MM.1S (cell line): Measurements from ENCODE around the gene MYADML2.

ENCODE experiments used
- DNase-seq: peaks from one replicate; pipeline ENCODE4 v3.0.0-alpha.2; 2015
- H2AFZ ChIP-seq: fragments of 300-600 bp; sonication (generic); 2 replicates; pipeline ENCODE4 v1.6.0; 2016; ENCODE audit warnings: antibody characterized with exemption, low read length
- H3F3A ChIP-seq: fragments of 300-600 bp; sonication (generic); 2 replicates; pipeline ENCODE4 v1.6.1; 2016; ENCODE audit warnings: mild to moderate bottlenecking, antibody characterized with exemption, low read length, moderate library complexity, mixed read lengths; ENCODE audit not compliant: insufficient read depth
- H3K27ac ChIP-seq: fragments of 300-600 bp; sonication (generic); 2 replicates; pipeline ENCODE4 v1.5.1; 2016; ENCODE audit warnings: mild to moderate bottlenecking, low read length
- H3K27me3 ChIP-seq: fragments of 300-600 bp; sonication (generic); replicated peaks from 2 replicates; pipeline ENCODE4 v1.6.0; 2016; ENCODE audit warnings: low read length; ENCODE audit not compliant: insufficient read depth
- H3K36me3 ChIP-seq: fragments of 300-600 bp; sonication (generic); replicated peaks from 2 replicates; pipeline ENCODE4 v1.6.1; 2016; ENCODE audit warnings: mild to moderate bottlenecking, low read length, mixed read lengths; ENCODE audit not compliant: insufficient read depth
- H3K4me1 ChIP-seq: fragments of 300-600 bp; sonication (generic); 2 replicates; pipeline ENCODE4 v1.6.1; 2016; ENCODE audit warnings: low read length, mixed read lengths
- H3K4me2 ChIP-seq: fragments of 300-600 bp; sonication (generic); 2 replicates; pipeline ENCODE4 v1.6.0; 2016; ENCODE audit warnings: low read depth, low read length
- H3K4me3 ChIP-seq: fragments of 300-600 bp; sonication (generic); 2 replicates; pipeline ENCODE4 v1.5.1; 2016; ENCODE audit warnings: low read length, mixed read lengths
- H3K79me2 ChIP-seq: fragments of 300-600 bp; sonication (generic); 2 replicates; pipeline ENCODE4 v1.6.1; 2016; ENCODE audit warnings: mixed run types, low read length, mixed read lengths
- H3K9ac ChIP-seq: fragments of 300-600 bp; sonication (generic); 2 replicates; pipeline ENCODE4 v1.6.1; 2016; ENCODE audit warnings: low read length, mixed read lengths
- H3K9me2 ChIP-seq: fragments of 300-600 bp; sonication (generic); replicated peaks from 2 replicates; pipeline ENCODE4 v1.6.1; 2016; ENCODE audit warnings: mild to moderate bottlenecking, low read length, mixed read lengths; ENCODE audit not compliant: insufficient read depth
- H3K9me3 ChIP-seq: fragments of 300-600 bp; sonication (generic); replicated peaks from 2 replicates; pipeline ENCODE4 v1.6.1; 2016; ENCODE audit warnings: mild to moderate bottlenecking, low read length, mixed read lengths; ENCODE audit not compliant: insufficient read depth
- H4K20me1 ChIP-seq: fragments of 300-600 bp; sonication (generic); 2 replicates; pipeline ENCODE4 v1.6.1; 2016; ENCODE audit warnings: mild to moderate bottlenecking, low read length, moderate library complexity, mixed read lengths; ENCODE audit not compliant: insufficient read depth
- EZH2 ChIP-seq: fragments of 300-600 bp; sonication (generic); optimal IDR thresholded peaks from 2 replicates; pipeline ENCODE3; 2017; ENCODE audit warnings: low read depth, mild to moderate bottlenecking, antibody characterized with exemption, low read length, mixed read lengths
- EZH2phosphoT487 ChIP-seq: fragments of 300-600 bp; sonication (generic); IDR thresholded peaks from 2 replicates; pipeline ENCODE4 v1.6.1; 2018; ENCODE audit warnings: antibody characterized with exemption, low read length
- TF ChIP-seq, protein P1 (sequence below): fragments of 300-600 bp; sonication (generic); IDR thresholded peaks from 2 replicates; pipeline ENCODE4 v1.5.1; 2016; ENCODE audit warnings: antibody characterized with exemption, low read length, mixed read lengths

MYADML2 gene

DNA sequence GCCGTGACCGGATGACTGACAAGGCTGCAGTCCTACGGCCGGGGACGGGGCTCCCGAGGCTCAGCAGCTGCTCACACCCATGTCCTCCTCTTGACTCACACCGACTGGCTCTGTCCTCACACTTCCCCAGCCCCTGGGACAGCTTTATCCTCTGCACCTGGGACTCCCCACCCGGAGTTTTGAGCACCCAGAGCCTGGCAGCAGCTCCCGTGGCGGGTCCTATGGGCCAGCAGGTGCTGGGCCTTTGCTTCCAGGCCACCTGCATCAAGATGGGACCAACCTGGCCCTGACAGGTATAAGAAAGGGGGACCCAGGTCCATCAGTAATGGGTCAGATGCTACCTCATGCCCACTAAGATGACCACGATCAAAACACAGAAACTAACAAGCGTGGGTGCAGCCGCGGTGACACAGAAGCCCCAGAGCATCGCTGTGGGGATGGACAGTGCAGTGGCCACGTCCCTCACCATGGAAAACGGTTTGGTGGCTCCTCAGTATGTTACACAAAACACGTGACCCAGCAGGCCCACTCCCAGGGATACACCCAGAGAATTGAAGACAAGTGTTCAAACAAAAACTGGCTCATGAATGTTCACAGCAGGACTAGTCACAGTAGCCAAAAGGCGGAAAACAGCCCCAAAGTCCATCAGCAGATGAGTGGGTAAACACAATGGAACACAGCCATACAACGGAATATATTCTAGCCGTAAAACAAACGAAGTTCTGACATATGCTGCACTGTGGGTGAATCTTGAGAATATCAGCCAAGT, 17.2 kb upstream of the MYADML2 start:
- Histone ChIP-seq H3K4me2 (no peak overlapping the region), H3K27ac (no peak overlapping the region), H3K27me3 (peaks cover 66% of the 10 kb centered on the region), H3K4me1 (no peaks in the 10 kb centered on the region), H3K36me3 (no peaks in the 10 kb centered on the region), H3K9me2 (no peaks in the 10 kb centered on the region), H3F3A (no peaks in the 10 kb centered on the region), H4K20me1 (no peaks in the 10 kb centered on the region), H3K9me3 (no peaks in the 10 kb centered on the region), H3K79me2 (no peaks in the 10 kb centered on the region), H3K9ac (no peak overlapping the region), H3K4me3 (no peak overlapping the region), H2AFZ (no peak overlapping the region)
- DNase-seq, result no peak
- TF ChIP-seq, protein P1, sequence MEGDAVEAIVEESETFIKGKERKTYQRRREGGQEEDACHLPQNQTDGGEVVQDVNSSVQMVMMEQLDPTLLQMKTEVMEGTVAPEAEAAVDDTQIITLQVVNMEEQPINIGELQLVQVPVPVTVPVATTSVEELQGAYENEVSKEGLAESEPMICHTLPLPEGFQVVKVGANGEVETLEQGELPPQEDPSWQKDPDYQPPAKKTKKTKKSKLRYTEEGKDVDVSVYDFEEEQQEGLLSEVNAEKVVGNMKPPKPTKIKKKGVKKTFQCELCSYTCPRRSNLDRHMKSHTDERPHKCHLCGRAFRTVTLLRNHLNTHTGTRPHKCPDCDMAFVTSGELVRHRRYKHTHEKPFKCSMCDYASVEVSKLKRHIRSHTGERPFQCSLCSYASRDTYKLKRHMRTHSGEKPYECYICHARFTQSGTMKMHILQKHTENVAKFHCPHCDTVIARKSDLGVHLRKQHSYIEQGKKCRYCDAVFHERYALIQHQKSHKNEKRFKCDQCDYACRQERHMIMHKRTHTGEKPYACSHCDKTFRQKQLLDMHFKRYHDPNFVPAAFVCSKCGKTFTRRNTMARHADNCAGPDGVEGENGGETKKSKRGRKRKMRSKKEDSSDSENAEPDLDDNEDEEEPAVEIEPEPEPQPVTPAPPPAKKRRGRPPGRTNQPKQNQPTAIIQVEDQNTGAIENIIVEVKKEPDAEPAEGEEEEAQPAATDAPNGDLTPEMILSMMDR, result no peak
- TF ChIP-seq EZH2phosphoT487 (no peak), EZH2 (no peak)

DNA sequence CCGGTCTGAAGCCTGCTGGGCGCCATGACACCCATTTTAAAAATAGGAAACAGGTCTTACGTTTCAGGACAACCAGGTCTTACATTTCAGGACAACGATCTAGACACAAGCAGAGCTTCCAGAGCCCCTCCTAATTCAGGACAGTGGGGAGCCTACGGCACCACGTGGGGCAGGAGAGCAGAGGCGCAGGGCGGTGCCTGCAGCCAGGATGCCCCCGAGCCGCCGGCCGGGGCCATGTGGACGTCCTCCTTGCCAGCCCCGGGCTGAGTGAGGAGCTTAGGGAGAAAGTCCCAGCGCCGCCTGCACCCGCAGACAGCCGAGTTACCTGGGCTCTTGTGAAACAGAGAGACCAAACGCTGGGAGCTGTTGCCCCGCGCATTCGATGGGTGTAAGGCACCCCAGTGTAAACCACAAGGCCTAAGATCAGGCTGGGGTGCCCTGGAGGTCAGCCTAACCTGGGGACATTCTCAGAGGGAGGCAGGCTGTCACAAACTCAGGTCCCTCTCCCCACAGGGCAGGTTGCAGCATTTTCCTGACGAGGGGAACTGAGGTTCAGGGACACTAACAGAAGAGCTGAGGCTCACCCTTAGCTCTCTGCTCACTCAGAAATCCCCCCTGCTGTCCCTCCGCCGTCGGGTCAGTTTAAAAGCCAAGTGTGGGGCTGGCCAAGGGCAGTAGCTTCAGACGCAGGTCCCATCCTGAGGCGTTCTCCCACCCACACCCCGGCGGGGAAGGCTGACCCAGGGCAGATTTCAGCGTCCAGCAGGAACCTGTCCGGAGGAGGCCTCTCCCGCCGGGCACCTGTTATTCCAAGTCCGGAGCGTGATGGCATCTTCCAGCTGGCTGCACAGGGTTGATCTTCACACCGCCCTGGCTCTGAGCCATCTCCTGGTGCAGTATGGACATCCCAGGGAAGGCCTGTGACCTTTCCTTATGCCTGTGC, 15.7 kb upstream of the MYADML2 start:
- no peaks in the 10 kb centered on the region for H3K9me3 ChIP-seq
- H3K4me2 ChIP-seq, result no peak overlapping the region
- no peaks in the 10 kb centered on the region for H3K79me2 ChIP-seq
- no peaks in the 10 kb centered on the region for H3K36me3 ChIP-seq
- DNase-seq, result no peak
- H3K27me3 ChIP-seq, result peaks cover 81% of the 10 kb centered on the region
- H4K20me1 ChIP-seq, result no peaks in the 10 kb centered on the region
- H3K9ac ChIP-seq, result no peak overlapping the region
- H3K9me2 ChIP-seq, result no peaks in the 10 kb centered on the region
- H3K4me3 ChIP-seq, result no peak overlapping the region
- H3K27ac ChIP-seq, result no peak overlapping the region
- H3F3A ChIP-seq, result no peaks in the 10 kb centered on the region
- no peak overlapping the region for H2AFZ ChIP-seq
- H3K4me1 ChIP-seq, result no peaks in the 10 kb centered on the region
- TF ChIP-seq EZH2 (no peak), EZH2phosphoT487 (no peak)
- TF ChIP-seq, protein P1, result no peak

DNA sequence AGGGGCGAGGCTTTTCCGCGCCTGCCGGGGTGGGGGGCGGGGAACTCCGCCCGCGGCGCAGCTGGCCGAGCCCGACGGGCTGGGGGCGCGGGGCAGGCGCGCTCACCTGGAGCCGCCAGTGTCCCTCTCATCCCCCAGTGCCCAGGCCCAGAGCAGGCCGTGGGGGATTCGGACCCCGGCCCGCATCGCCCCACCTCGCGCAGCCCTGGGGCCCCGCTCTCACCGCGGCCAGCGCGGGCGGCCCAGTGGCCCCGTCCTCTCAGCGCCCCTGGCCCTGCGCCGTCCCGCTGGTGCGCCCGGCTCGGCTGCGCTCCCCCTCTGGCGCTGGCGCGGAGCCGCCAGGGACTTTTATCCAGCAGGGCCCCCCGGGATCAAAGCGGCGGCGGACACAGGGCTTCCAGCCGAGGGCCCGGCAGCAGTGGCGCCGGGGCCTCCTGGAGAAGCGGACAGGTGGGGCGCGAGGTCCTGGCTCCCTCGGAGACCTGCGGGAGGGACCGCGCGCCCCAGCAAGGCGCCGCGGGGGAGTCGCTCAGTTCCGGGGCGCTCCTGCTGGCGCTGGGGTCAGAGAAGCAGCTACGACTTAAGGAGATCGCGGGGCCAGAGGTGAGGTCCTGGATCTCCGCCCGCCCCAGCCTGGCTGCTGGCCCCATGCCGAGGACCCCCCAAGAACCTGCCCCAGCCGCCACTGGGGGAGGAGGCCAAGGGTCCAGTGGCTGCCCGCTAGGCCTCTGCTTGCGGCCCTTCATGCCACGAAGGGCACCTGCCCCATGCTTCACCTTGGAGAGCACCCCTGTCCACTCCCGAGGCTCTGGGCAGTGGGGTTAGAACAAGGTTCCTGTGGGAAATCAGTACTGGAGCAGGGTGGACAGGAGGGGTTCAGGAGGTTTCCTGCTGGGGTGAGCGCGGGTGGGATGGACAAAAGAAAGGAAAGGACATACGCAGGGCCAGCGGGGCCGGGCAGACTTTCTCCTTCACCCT, 14.8 kb upstream of the MYADML2 start:
- H3K9me2 ChIP-seq, result no peaks in the 10 kb centered on the region
- H2AFZ ChIP-seq, result no peak overlapping the region
- H3K4me2 ChIP-seq, result no peak overlapping the region
- H3F3A ChIP-seq, result no peaks in the 10 kb centered on the region
- no peaks in the 10 kb centered on the region for H3K9me3 ChIP-seq
- H3K27ac ChIP-seq, result no peak overlapping the region
- H4K20me1 ChIP-seq, result no peaks in the 10 kb centered on the region
- no peak overlapping the region for H3K9ac ChIP-seq
- H3K79me2 ChIP-seq, result no peaks in the 10 kb centered on the region
- DNase-seq, result no peak
- H3K27me3 ChIP-seq, result peaks cover 82% of the 10 kb centered on the region
- H3K36me3 ChIP-seq, result no peaks in the 10 kb centered on the region
- no peak for TF ChIP-seq EZH2
- TF ChIP-seq, protein P1, result no peak
- TF ChIP-seq EZH2phosphoT487, result no peak
- H3K4me1 ChIP-seq, result no peaks in the 10 kb centered on the region
- H3K4me3 ChIP-seq, result no peak overlapping the region
